HEK293 (cell line): ENCODE results near the gene FAM118A.

Experiments used
- CTCF ChIA-PET: fragments of 350-600 bp; formaldehyde crosslinking; extraction: SDS; loops from one replicate; lab custom pipeline; 2021; ENCODE audit warnings: antibody characterized with exemption; lab: Yijun Ruan, JAX
- POLR2A ChIA-PET: fragments of 300-600 bp; formaldehyde crosslinking; extraction: SDS; loops from one replicate; lab custom pipeline; 2020; ENCODE audit warnings: antibody characterized with exemption, inconsistent platforms; lab: Yijun Ruan, JAX
- H3K27ac ChIP-seq: fragments of 200-500 bp; sonication (Bioruptor generic); 2 replicates; pipeline ENCODE4 v1.5.1; 2014; ENCODE audit warnings: low read depth, low read length, control low read depth, inconsistent platforms; ENCODE audit errors: extremely low read depth
- H3K36me3 ChIP-seq, 2 experiments: fragments of 200-500 bp in 1 of 2; sonication (Bioruptor generic) in 1 of 2; 1 replicate in 1 of 2; 2 replicates in 1 of 2; pipeline ENCODE4 v1.5.1; 2014 to 2017; ENCODE audit warnings: inconsistent platforms in 2 of 2, low read length in 2 of 2; ENCODE audit not compliant: control insufficient read depth in 2 of 2, insufficient read depth in 1 of 2
- H3K4me1 ChIP-seq: fragments of 200-500 bp; sonication (Bioruptor generic); 2 replicates; pipeline ENCODE4 v1.5.1; 2014; ENCODE audit warnings: mild to moderate bottlenecking, low read length, inconsistent platforms; ENCODE audit not compliant: control insufficient read depth, insufficient read depth
- H3K4me3 ChIP-seq: 2 replicates; pipeline ENCODE4 v1.5.1; 2011; ENCODE audit warnings: low read depth, mild to moderate bottlenecking, control low read depth, low read length, moderate library complexity
- H3K9me3 ChIP-seq: fragments of 200-500 bp; sonication (Bioruptor generic); 2 replicates; pipeline ENCODE4 v1.5.1; 2014; ENCODE audit warnings: low read depth, low read length, inconsistent platforms; ENCODE audit not compliant: control insufficient read depth, insufficient read depth
- HOXA7 ChIP-seq: sonication (generic); formaldehyde crosslinking; IDR thresholded peaks from 2 replicates; pipeline ENCODE4 v1.8.1; 2022; ENCODE audit warnings: missing genetic modification reagents, borderline replicate concordance
- KLF1 ChIP-seq: fragments of 450-650 bp; formaldehyde crosslinking; IDR thresholded peaks from 2 replicates; pipeline ENCODE4 v1.5.1; 2016; ENCODE audit warnings: missing biosample characterization, missing genetic modification characterization
- KLF8 ChIP-seq: fragments of 450-650 bp; formaldehyde crosslinking; IDR thresholded peaks from 2 replicates; pipeline ENCODE4 v1.5.1; 2016; ENCODE audit warnings: missing biosample characterization, missing genetic modification characterization
- PATZ1 ChIP-seq: fragments of 450-650 bp; formaldehyde crosslinking; IDR thresholded peaks from 2 replicates; pipeline ENCODE4 v1.5.1; 2016; ENCODE audit warnings: missing biosample characterization, missing genetic modification characterization
- PRDM1 ChIP-seq: fragments of 450-650 bp; formaldehyde crosslinking; IDR thresholded peaks from 2 replicates; pipeline ENCODE4; 2016; ENCODE audit warnings: missing biosample characterization, missing genetic modification characterization
- SP2 ChIP-seq: fragments of 450-650 bp; formaldehyde crosslinking; IDR thresholded peaks from 2 replicates; pipeline ENCODE4 v1.5.1; 2016; ENCODE audit warnings: missing biosample characterization, missing genetic modification characterization
- ZBTB26 ChIP-seq: fragments of 450-650 bp; formaldehyde crosslinking; optimal IDR thresholded peaks from 2 replicates; pipeline ENCODE3; 2016; ENCODE audit warnings: missing biosample characterization, mild to moderate bottlenecking, missing genetic modification characterization
- ZFP3 ChIP-seq: fragments of 450-650 bp; formaldehyde crosslinking; IDR thresholded peaks from 2 replicates; pipeline ENCODE4 v1.5.1; 2016; ENCODE audit warnings: low read depth, missing biosample characterization, missing genetic modification characterization
- ZNF10 ChIP-seq: fragments of 450-650 bp; formaldehyde crosslinking; IDR thresholded peaks from 2 replicates; pipeline ENCODE4 v1.5.1; 2017; ENCODE audit warnings: missing biosample characterization, missing genetic modification characterization
- ZNF114 ChIP-seq: fragments of 450-650 bp; formaldehyde crosslinking; IDR thresholded peaks from 2 replicates; pipeline ENCODE4 v1.5.0; 2017; ENCODE audit warnings: missing biosample characterization, missing genetic modification characterization
- ZNF132 ChIP-seq: fragments of 450-650 bp; formaldehyde crosslinking; IDR thresholded peaks from 2 replicates; pipeline ENCODE4 v1.5.1; 2017; ENCODE audit warnings: missing biosample characterization, missing genetic modification characterization, borderline replicate concordance
- ZNF155 ChIP-seq: fragments of 450-650 bp; formaldehyde crosslinking; IDR thresholded peaks from 2 replicates; pipeline ENCODE4 v1.5.1; 2016; ENCODE audit warnings: missing biosample characterization, missing genetic modification characterization
- ZNF169 ChIP-seq: fragments of 450-650 bp; formaldehyde crosslinking; IDR thresholded peaks from 2 replicates; pipeline ENCODE4 v1.5.1; 2016; ENCODE audit warnings: missing biosample characterization, missing genetic modification characterization
- ZNF18 ChIP-seq: fragments of 450-650 bp; formaldehyde crosslinking; IDR thresholded peaks from 2 replicates; pipeline ENCODE4 v1.5.1; 2016; ENCODE audit warnings: missing biosample characterization, missing genetic modification characterization
- ZNF221 ChIP-seq: fragments of 450-650 bp; formaldehyde crosslinking; IDR thresholded peaks from 2 replicates; pipeline ENCODE4 v1.5.1; 2017; ENCODE audit warnings: missing biosample characterization, missing genetic modification characterization, borderline replicate concordance
- ZNF37A ChIP-seq: fragments of 450-650 bp; IDR thresholded peaks from 2 replicates; pipeline ENCODE4 v1.5.1; 2018; ENCODE audit warnings: missing biosample characterization, missing genetic modification characterization
- ZNF398 ChIP-seq: fragments of 450-650 bp; formaldehyde crosslinking; IDR thresholded peaks from 2 replicates; pipeline ENCODE4 v1.5.1; 2017; ENCODE audit warnings: missing biosample characterization, missing genetic modification characterization
- ZNF473 ChIP-seq: fragments of 450-650 bp; formaldehyde crosslinking; IDR thresholded peaks from 2 replicates; pipeline ENCODE4 v1.5.1; 2017; ENCODE audit warnings: missing biosample characterization, missing genetic modification characterization
- ZNF513 ChIP-seq: fragments of 450-650 bp; IDR thresholded peaks from 2 replicates; pipeline ENCODE4 v1.5.1; 2018; ENCODE audit warnings: missing biosample characterization, missing genetic modification characterization
- ZNF560 ChIP-seq: fragments of 450-650 bp; formaldehyde crosslinking; IDR thresholded peaks from 2 replicates; pipeline ENCODE4 v1.5.1; 2017; ENCODE audit warnings: missing biosample characterization, missing genetic modification characterization, borderline replicate concordance
- ZNF76 ChIP-seq: fragments of 450-650 bp; formaldehyde crosslinking; IDR thresholded peaks from 2 replicates; pipeline ENCODE4; 2016; ENCODE audit warnings: low read depth, missing biosample characterization, missing genetic modification characterization, borderline replicate concordance
- ZNF777 ChIP-seq: fragments of 450-650 bp; formaldehyde crosslinking; IDR thresholded peaks from 2 replicates; pipeline ENCODE4 v1.5.1; 2017; ENCODE audit warnings: missing biosample characterization, missing genetic modification characterization, borderline replicate concordance
- ZNF791 ChIP-seq: fragments of 450-650 bp; formaldehyde crosslinking; IDR thresholded peaks from 2 replicates; pipeline ENCODE4 v1.5.1; 2016; ENCODE audit warnings: missing biosample characterization, missing genetic modification characterization
- ZSCAN16 ChIP-seq: fragments of 450-650 bp; formaldehyde crosslinking; IDR thresholded peaks from 2 replicates; pipeline ENCODE4 v1.5.1; 2016; ENCODE audit warnings: missing biosample characterization, missing genetic modification characterization
- ZSCAN30 ChIP-seq: fragments of 450-650 bp; IDR thresholded peaks from 2 replicates; pipeline ENCODE4 v1.5.1; 2018; ENCODE audit warnings: missing biosample characterization, mild to moderate bottlenecking, missing genetic modification characterization, moderate library complexity
- ZSCAN4 ChIP-seq: fragments of 450-650 bp; formaldehyde crosslinking; IDR thresholded peaks from 2 replicates; pipeline ENCODE4 v1.5.1; 2017; ENCODE audit warnings: missing biosample characterization, missing genetic modification characterization
- ZXDB ChIP-seq: fragments of 450-650 bp; formaldehyde crosslinking; IDR thresholded peaks from 2 replicates; pipeline ENCODE4 v1.5.1; 2016; ENCODE audit warnings: missing biosample characterization, missing genetic modification characterization

The FAM118A gene

GRCh38 chr22:45290410-45290936, 19.3 kb upstream of the FAM118A start (continued):
- no peak; the same call in 1 of the 2 replicates for TF ChIP-seq ZNF10 (tag by site-specific recombination)
- TF ChIP-seq ZSCAN4 (tag by site-specific recombination) = no peak
- TF ChIP-seq ZBTB26 = peak; percentile 67
- TF ChIP-seq ZNF132 (tag by site-specific recombination) = no peak
- no peak for TF ChIP-seq ZNF398 (tag by site-specific recombination)
- no peak for TF ChIP-seq ZFP3 (tag by site-specific recombination)
- no peak for TF ChIP-seq ZNF114 (tag by site-specific recombination)
- no peak for TF ChIP-seq ZSCAN16 (tag by site-specific recombination)
- no peak for TF ChIP-seq ZNF155 (tag by site-specific recombination)
- TF ChIP-seq KLF1 (tag by site-specific recombination) = peak; percentile 53
- no peak for TF ChIP-seq ZNF37A (tag by site-specific recombination)
- peak; percentile 33 for TF ChIP-seq SP2 (tag by site-specific recombination)
- no peak for TF ChIP-seq ZSCAN30

GRCh38 chr22:45291061-45291930, 18.4 kb upstream of the FAM118A start:
- Histone ChIP-seq H3K4me3 (no peak overlapping the region), H3K4me1 (no peaks in the 10 kb centered on the region), H3K27ac (no peak overlapping the region), H3K36me3 (no peaks in the 10 kb centered on the region), H3K9me3 (no peaks in the 10 kb centered on the region)
- ChIA-PET POLR2A (no interaction called here), CTCF (no interaction called here)
- TF ChIP-seq ZNF18 (tag by site-specific recombination) (peak; percentile 69), ZNF560 (no peak), PRDM1 (tag by site-specific recombination) (no peak; the same call in 1 of the 2 replicates), ZNF473 (tag by site-specific recombination) (no peak), KLF8 (no peak), ZNF114 (tag by site-specific recombination) (peak; percentile 75; the same call in 1 of the 2 replicates), ZNF169 (tag by site-specific recombination) (0 out of 2 replicates have a peak, but pooled peaks have one; percentile 26), ZNF791 (tag by site-specific recombination) (peak; percentile 11; the same call in 1 of the 2 replicates), ZNF777 (0 out of 2 replicates have a peak, but pooled peaks have one; percentile 33), ZNF513 (tag by site-specific recombination) (no peak), ZXDB (tag by site-specific recombination) (no peak), ZNF76 (tag by site-specific recombination) (no peak; the same call in 1 of the 2 replicates), PATZ1 (tag by site-specific recombination) (peak; percentile 10; the same call in 1 of the 2 replicates), HOXA7 (CRISPR knock-in tag) (no peak), ZNF221 (no peak)
